COLO668 (cell line): ENCODE data around the gene FAM163B.

Experiments
- DNase-seq: peaks from one replicate; lab custom pipeline; 2025; ENCODE audit not compliant: unreplicated experiment; lab: John Stamatoyannopoulos, UW

FAM163B gene

GRCh38 chr9:133609311-133610098, at the start of gene FAM163B:
FAM163B (minus strand) TSS chr9:133609389; CDS start chr9:133580223, 29,166 bp downstream.
- DNase-seq: peak; percentile 84

- DNase-seq: peak; percentile 72
These were observed 48.0 kb upstream of the FAM163B start for GRCh38 chr9:133657120-133657661.

GRCh38 chr9:133656211-133657119, 47.3 kb upstream of the FAM163B start:
- peak; percentile 59 for DNase-seq

GRCh38 chr9:133655701-133656100, 46.5 kb upstream of the FAM163B start:
- no peak for DNase-seq

- DNase-seq: peak; percentile 9
These were observed 45.8 kb upstream of the FAM163B start for GRCh38 chr9:133654736-133655657.

GRCh38 chr9:133653638-133654037, 44.4 kb upstream of the FAM163B start:
- no peak for DNase-seq

GRCh38 chr9:133650026-133650425, 40.8 kb upstream of the FAM163B start:
- no peak for DNase-seq

GRCh38 chr9:133649194-133649593, 40.0 kb upstream of the FAM163B start:
- no peak for DNase-seq

GRCh38 chr9:133647765-133648469, 38.7 kb upstream of the FAM163B start:
- DNase-seq: no peak

GRCh38 chr9:133647148-133647547, 38.0 kb upstream of the FAM163B start:
- no peak for DNase-seq

- DNase-seq: no peak
These were observed 36.0 kb upstream of the FAM163B start for GRCh38 chr9:133645021-133645765.

GRCh38 chr9:133643978-133644760, 35.0 kb upstream of the FAM163B start:
- no peak for DNase-seq

GRCh38 chr9:133643362-133643755, 34.2 kb upstream of the FAM163B start:
- no peak for DNase-seq

- no peak for DNase-seq
These were observed 33.6 kb upstream of the FAM163B start for GRCh38 chr9:133642708-133643361.

- no peak for DNase-seq
These were observed 32.8 kb upstream of the FAM163B start for GRCh38 chr9:133641861-133642595.

- peak; percentile 21 for DNase-seq
These were observed 32.1 kb upstream of the FAM163B start for GRCh38 chr9:133641396-133641655.

- DNase-seq: peak; percentile 51
These were observed 31.6 kb upstream of the FAM163B start for GRCh38 chr9:133640580-133641395.
